ENCODE data around the gene UHRF2. TPM values are rescaled to one million over a fixed set of nuclear protein-coding genes. Genes with fewer than 3 reads are reported as not detected.
"Not testable (repeated sequence)": the region's sequence is repeated elsewhere in the genome, so short reads cannot be mapped to it uniquely, and the experiment has no call there.

Gene UHRF2
- total RNA-seq, 1 donor from 2014 or later: 77.3 TPM

GRCh38 chr9:6512085-6512657, 99.2 kb downstream of the UHRF2 start:
- Mint-ChIP-seq H3K36me3 (ENCODE audit: low read depth) (peaks cover 30% of the 10 kb centered on the region), H3K27me3 (ENCODE audit: insufficient read depth) (no peaks in the 10 kb centered on the region), H3K27ac (no peak overlapping the region), H3K4me1 (ENCODE audit: low read depth) (no peaks in the 10 kb centered on the region), H3K4me3 (no peak overlapping the region), H3K9me3 (no peaks in the 10 kb centered on the region)
- intact Hi-C loops (cut with micrococcal nuclease): no loop called here
- no peak for DNase-seq (ENCODE audit: low spot score)

GRCh38 chr9:6522263-6522662, 109.3 kb downstream of the UHRF2 start:
- no peaks in the 10 kb centered on the region for H3K4me1 Mint-ChIP-seq (ENCODE audit: low read depth)
- intact Hi-C loops (cut with micrococcal nuclease): no loop called here
- no peak for DNase-seq (ENCODE audit: low spot score)
- H3K27me3 Mint-ChIP-seq (ENCODE audit: insufficient read depth): no peaks in the 10 kb centered on the region
- H3K36me3 Mint-ChIP-seq (ENCODE audit: low read depth): peaks cover 20% of the 10 kb centered on the region
- H3K4me3 Mint-ChIP-seq: no peak overlapping the region
- H3K9me3 Mint-ChIP-seq: peaks cover 7% of the 10 kb centered on the region
- no peak overlapping the region for H3K27ac Mint-ChIP-seq

GRCh38 chr9:6525326-6526045, 112.5 kb downstream of the UHRF2 start:
- H3K27ac Mint-ChIP-seq: no peak overlapping the region
- no peak for DNase-seq (ENCODE audit: low spot score)
- H3K4me1 Mint-ChIP-seq (ENCODE audit: low read depth): no peaks in the 10 kb centered on the region
- peaks cover 5% of the 10 kb centered on the region for H3K36me3 Mint-ChIP-seq (ENCODE audit: low read depth)
- H3K9me3 Mint-ChIP-seq: peaks cover 7% of the 10 kb centered on the region
- intact Hi-C loops (cut with micrococcal nuclease): no loop called here
- no peak overlapping the region for H3K4me3 Mint-ChIP-seq
- H3K27me3 Mint-ChIP-seq (ENCODE audit: insufficient read depth): no peaks in the 10 kb centered on the region

GRCh38 chr9:6535594-6535993, 122.6 kb downstream of the UHRF2 start:
- H3K36me3 Mint-ChIP-seq (ENCODE audit: low read depth): no peaks in the 10 kb centered on the region
- peaks cover 7% of the 10 kb centered on the region for H3K27me3 Mint-ChIP-seq (ENCODE audit: insufficient read depth)
- no peaks in the 10 kb centered on the region for H3K9me3 Mint-ChIP-seq
- DNase-seq (ENCODE audit: low spot score): no peak
- H3K27ac Mint-ChIP-seq: no peak overlapping the region
- H3K4me1 Mint-ChIP-seq (ENCODE audit: low read depth): peaks cover 4% of the 10 kb centered on the region
- intact Hi-C loops (cut with micrococcal nuclease): no loop called here
- no peak overlapping the region for H3K4me3 Mint-ChIP-seq

GRCh38 chr9:6538666-6539071, 125.7 kb downstream of the UHRF2 start:
- Mint-ChIP-seq H3K4me1 (ENCODE audit: low read depth) (peaks cover 4% of the 10 kb centered on the region), H3K27ac (no peak overlapping the region)

DNA sequence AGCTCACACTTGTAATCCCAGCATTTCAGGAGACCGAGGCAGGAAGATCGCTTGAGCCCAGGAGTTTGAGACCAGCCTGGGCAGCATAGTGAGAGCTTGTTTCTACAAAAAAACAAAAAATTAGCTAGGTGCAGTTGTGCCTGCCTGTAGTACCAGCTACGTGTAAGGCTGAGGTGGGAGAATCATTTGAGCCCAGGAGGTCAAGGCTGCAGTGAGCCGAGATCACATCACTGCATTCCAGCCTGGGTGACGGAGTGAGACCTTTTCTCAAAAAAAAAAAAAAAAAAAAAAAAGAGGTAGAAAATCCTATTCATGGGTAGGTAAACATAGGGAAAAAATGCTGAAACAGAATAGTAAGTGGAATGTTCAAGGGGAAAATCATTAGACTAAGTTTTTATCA, 129.6 kb downstream of the UHRF2 start:
- H3K36me3 Mint-ChIP-seq (ENCODE audit: low read depth); H3K27ac Mint-ChIP-seq; H3K9me3 Mint-ChIP-seq; DNase-seq (ENCODE audit: low spot score); H3K4me3 Mint-ChIP-seq; intact Hi-C loops (cut with micrococcal nuclease); H3K4me1 Mint-ChIP-seq (ENCODE audit: low read depth): not testable (repeated sequence)
- H3K27me3 Mint-ChIP-seq (ENCODE audit: insufficient read depth): peaks cover 17% of the 10 kb centered on the region

More at GRCh38 chr9:6538666-6539071, 125.7 kb downstream of the UHRF2 start:
- H3K4me3 Mint-ChIP-seq: no peak overlapping the region
- DNase-seq (ENCODE audit: low spot score): no peak
- no peaks in the 10 kb centered on the region for H3K9me3 Mint-ChIP-seq
- H3K27me3 Mint-ChIP-seq (ENCODE audit: insufficient read depth): peaks cover 13% of the 10 kb centered on the region
- intact Hi-C loops (cut with micrococcal nuclease): no loop called here
- no peaks in the 10 kb centered on the region for H3K36me3 Mint-ChIP-seq (ENCODE audit: low read depth)

GRCh38 chr9:6543204-6543603, 130.2 kb downstream of the UHRF2 start:
- Mint-ChIP-seq H3K27ac (no peak overlapping the region), H3K27me3 (ENCODE audit: insufficient read depth) (peaks cover 17% of the 10 kb centered on the region), H3K36me3 (ENCODE audit: low read depth) (no peaks in the 10 kb centered on the region), H3K4me1 (ENCODE audit: low read depth) (peaks cover 4% of the 10 kb centered on the region), H3K9me3 (no peaks in the 10 kb centered on the region), H3K4me3 (no peak overlapping the region)
- DNase-seq (ENCODE audit: low spot score): no peak
- intact Hi-C loops (cut with micrococcal nuclease): no loop called here

DNA sequence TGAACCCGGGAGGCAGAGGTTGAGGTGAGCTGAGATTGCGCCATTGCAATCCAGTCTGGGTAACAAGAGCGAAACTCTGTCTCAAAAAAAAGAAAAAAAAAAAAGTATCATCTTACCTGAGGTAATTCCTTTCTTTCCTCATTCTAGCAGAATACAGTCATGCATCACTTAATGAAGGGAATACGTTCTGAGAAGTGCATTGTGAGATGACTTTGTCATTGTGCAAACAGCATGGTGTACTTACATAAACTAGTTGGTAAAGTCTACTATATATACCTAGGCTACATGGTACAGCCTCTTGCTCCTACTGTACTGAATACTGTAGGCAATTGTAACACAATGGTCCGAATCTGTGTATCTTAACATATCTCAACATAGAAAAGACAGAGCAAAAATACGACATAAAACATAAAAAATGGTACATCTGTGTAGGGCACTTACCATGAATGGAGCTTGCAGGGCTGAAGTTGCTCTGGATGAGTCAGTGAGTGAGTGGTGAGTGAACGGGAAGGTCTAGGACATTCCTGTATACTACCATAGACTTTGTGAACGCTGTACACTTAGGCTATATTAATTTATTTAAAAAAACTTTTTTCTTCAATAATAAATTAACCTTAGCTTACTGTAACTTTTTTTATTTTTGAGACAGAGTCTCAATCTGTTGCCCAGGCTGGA, 132.2 kb downstream of the UHRF2 start:
- Mint-ChIP-seq H3K4me3 (no peak overlapping the region), H3K36me3 (ENCODE audit: low read depth) (no peaks in the 10 kb centered on the region), H3K4me1 (ENCODE audit: low read depth) (no peaks in the 10 kb centered on the region), H3K9me3 (no peaks in the 10 kb centered on the region), H3K27me3 (ENCODE audit: insufficient read depth) (peaks cover 11% of the 10 kb centered on the region), H3K27ac (no peak overlapping the region)
- intact Hi-C loops (cut with micrococcal nuclease): no loop called here
- no peak for DNase-seq (ENCODE audit: low spot score)

GRCh38 chr9:6549106-6549800, 136.3 kb downstream of the UHRF2 start:
- Mint-ChIP-seq H3K4me1 (ENCODE audit: low read depth) (no peaks in the 10 kb centered on the region), H3K36me3 (ENCODE audit: low read depth) (no peaks in the 10 kb centered on the region), H3K9me3 (no peaks in the 10 kb centered on the region), H3K27ac (no peak overlapping the region), H3K27me3 (ENCODE audit: insufficient read depth) (peaks cover 3% of the 10 kb centered on the region), H3K4me3 (no peak overlapping the region)
- intact Hi-C loops (cut with micrococcal nuclease): no loop called here
- no peak for DNase-seq (ENCODE audit: low spot score)

- H3K4me1 Mint-ChIP-seq (ENCODE audit: low read depth): no peaks in the 10 kb centered on the region
- intact Hi-C loops (cut with micrococcal nuclease): no loop called here
- H3K4me3 Mint-ChIP-seq: no peak overlapping the region
- no peaks in the 10 kb centered on the region for H3K27me3 Mint-ChIP-seq (ENCODE audit: insufficient read depth)
- no peak overlapping the region for H3K27ac Mint-ChIP-seq
- no peak for DNase-seq (ENCODE audit: low spot score)
- H3K36me3 Mint-ChIP-seq (ENCODE audit: low read depth): no peaks in the 10 kb centered on the region
- H3K9me3 Mint-ChIP-seq: no peaks in the 10 kb centered on the region
Observed at GRCh38 chr9:6551136-6551535, 138.1 kb downstream of the UHRF2 start.

DNA sequence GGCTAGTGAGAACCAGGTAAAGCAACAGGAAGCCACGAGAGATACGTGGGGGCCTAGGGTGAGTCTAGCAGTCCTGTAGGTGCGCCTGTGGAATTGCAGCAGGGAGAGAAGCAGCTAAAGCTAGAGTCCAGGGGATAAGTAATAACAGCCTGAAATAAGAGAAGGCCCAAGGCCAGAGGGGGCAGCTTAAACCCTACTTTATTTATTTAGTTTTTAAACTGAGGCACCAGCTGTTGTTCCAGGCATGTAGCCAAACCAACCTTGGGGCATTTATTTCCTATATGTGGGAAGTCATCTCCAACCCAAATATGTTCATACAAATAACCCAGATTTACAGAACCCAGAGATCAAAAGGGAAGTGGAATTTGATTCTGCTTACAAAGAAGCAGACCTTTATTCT, 139.0 kb downstream of the UHRF2 start:
- no peaks in the 10 kb centered on the region for H3K36me3 Mint-ChIP-seq (ENCODE audit: low read depth)
- no peak for DNase-seq (ENCODE audit: low spot score)
- no peak overlapping the region for H3K27ac Mint-ChIP-seq
- no peaks in the 10 kb centered on the region for H3K9me3 Mint-ChIP-seq
- H3K4me1 Mint-ChIP-seq (ENCODE audit: low read depth): no peaks in the 10 kb centered on the region
- H3K27me3 Mint-ChIP-seq (ENCODE audit: insufficient read depth): no peaks in the 10 kb centered on the region
- intact Hi-C loops (cut with micrococcal nuclease): no loop called here
- H3K4me3 Mint-ChIP-seq: no peak overlapping the region

GRCh38 chr9:6552498-6553121, 139.6 kb downstream of the UHRF2 start:
- Mint-ChIP-seq H3K4me3 (no peak overlapping the region), H3K4me1 (ENCODE audit: low read depth) (no peaks in the 10 kb centered on the region), H3K9me3 (no peaks in the 10 kb centered on the region), H3K27ac (no peak overlapping the region), H3K36me3 (ENCODE audit: low read depth) (no peaks in the 10 kb centered on the region), H3K27me3 (ENCODE audit: insufficient read depth) (peaks cover 2% of the 10 kb centered on the region)
- intact Hi-C loops (cut with micrococcal nuclease): no loop called here
- DNase-seq (ENCODE audit: low spot score): no peak

All from activated T-helper 1 cell treated with anti-CD3 and anti-CD28 coated beads, Interleukin-12 subunit alpha, Interleukin-12 subunit beta, Interleukin-2, Interleukin-4 antibody, amounts not matched to agents 30 ng/mL and 10 ng/mL and 1 ng/mL, durations not matched to agents 14 hours and 24 hours and 36 hours (primary cell).